Mucosa of stomach (tissue), 1 donor: ENCODE results near the gene PTPRM.

Experiments
- H3K27me3 ChIP-seq: one replicate; pipeline ENCODE4 v1.7.0; 2013; ENCODE audit warnings: mild to moderate bottlenecking, low read length; ENCODE audit not compliant: control insufficient read depth, insufficient read depth
- H3K36me3 ChIP-seq: one replicate; pipeline ENCODE4 v1.7.0; 2013; ENCODE audit warnings: low read length; ENCODE audit not compliant: control insufficient read depth, insufficient read depth
- H3K4me1 ChIP-seq: one replicate; pipeline ENCODE4 v1.7.0; 2013; ENCODE audit warnings: mild to moderate bottlenecking, low read length; ENCODE audit not compliant: control insufficient read depth, insufficient read depth
- H3K4me3 ChIP-seq: one replicate; pipeline ENCODE4 v1.7.0; 2013; ENCODE audit warnings: low read length
- H3K9ac ChIP-seq: one replicate; pipeline ENCODE4 v1.7.0; 2013; ENCODE audit warnings: mild to moderate bottlenecking, low read length, moderate library complexity
- H3K9me3 ChIP-seq: one replicate; pipeline ENCODE4 v1.7.0; 2013; ENCODE audit warnings: mild to moderate bottlenecking, low read length, moderate library complexity; ENCODE audit not compliant: control insufficient read depth
- donor health status: Pancreatic carcinoma.

The PTPRM gene

DNA sequence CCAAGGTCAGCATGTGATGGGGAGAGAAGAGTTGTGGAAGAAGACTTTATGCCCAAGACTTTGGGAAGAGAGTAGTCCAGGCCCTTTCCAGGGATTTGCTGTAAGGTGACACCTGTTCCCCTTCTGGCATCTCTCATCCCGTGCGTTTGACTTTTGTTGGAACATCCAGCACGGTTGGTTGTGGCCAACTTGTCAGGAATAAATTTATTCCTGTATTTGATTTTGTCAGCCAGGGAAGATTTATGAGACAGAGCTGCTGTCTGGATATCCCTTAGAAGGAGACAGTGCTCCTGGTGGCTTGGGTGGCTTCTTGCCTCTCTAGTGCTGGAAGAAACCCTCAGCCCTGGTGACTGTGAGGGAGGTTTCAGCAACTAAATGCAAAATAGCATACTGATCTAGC lies 121.5 kb downstream of the PTPRM start:
- H3K4me3 ChIP-seq: no peak overlapping the region
- no peaks in the 10 kb centered on the region for H3K27me3 ChIP-seq
- H3K4me1 ChIP-seq: no peaks in the 10 kb centered on the region
- no peak overlapping the region for H3K9ac ChIP-seq
- H3K9me3 ChIP-seq: no peaks in the 10 kb centered on the region
- no peaks in the 10 kb centered on the region for H3K36me3 ChIP-seq

DNA sequence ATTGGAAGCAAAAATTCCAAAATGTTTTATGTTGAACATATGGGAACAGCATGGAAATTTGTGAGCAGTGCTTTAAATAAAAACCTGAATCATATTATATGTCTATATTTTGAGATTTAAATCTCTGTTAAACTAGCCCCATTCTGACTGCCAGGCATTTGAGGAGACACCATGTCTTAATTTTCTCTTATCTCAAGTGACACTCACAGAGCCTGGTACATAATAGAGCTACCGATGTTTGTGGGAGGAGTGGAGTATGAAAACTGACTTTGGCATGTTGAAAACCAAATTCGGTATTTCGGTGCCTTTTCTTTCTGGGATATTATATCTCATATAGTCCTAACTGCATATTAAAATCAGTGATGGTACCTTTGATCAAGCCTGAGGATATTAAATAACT lies 124.1 kb downstream of the PTPRM start:
- Histone ChIP-seq H3K4me1 (no peaks in the 10 kb centered on the region), H3K27me3 (no peaks in the 10 kb centered on the region), H3K9me3 (no peaks in the 10 kb centered on the region), H3K9ac (no peak overlapping the region), H3K36me3 (no peaks in the 10 kb centered on the region), H3K4me3 (no peak overlapping the region)

GRCh38 chr18:7696780-7697179 lies 129.7 kb downstream of the PTPRM start:
- no peaks in the 10 kb centered on the region for H3K9me3 ChIP-seq
- H3K36me3 ChIP-seq: no peaks in the 10 kb centered on the region
- H3K4me3 ChIP-seq: no peak overlapping the region
- no peaks in the 10 kb centered on the region for H3K4me1 ChIP-seq
- H3K27me3 ChIP-seq: no peaks in the 10 kb centered on the region
- no peak overlapping the region for H3K9ac ChIP-seq

GRCh38 chr18:7697306-7697705 lies 130.2 kb downstream of the PTPRM start:
- H3K4me3 ChIP-seq: no peak overlapping the region
- H3K36me3 ChIP-seq: no peaks in the 10 kb centered on the region
- H3K27me3 ChIP-seq: no peaks in the 10 kb centered on the region
- H3K4me1 ChIP-seq: no peaks in the 10 kb centered on the region
- no peaks in the 10 kb centered on the region for H3K9me3 ChIP-seq
- no peak overlapping the region for H3K9ac ChIP-seq

GRCh38 chr18:7711495-7711894 lies 144.4 kb downstream of the PTPRM start:
- Histone ChIP-seq H3K4me1 (no peaks in the 10 kb centered on the region), H3K9me3 (no peaks in the 10 kb centered on the region), H3K36me3 (no peaks in the 10 kb centered on the region), H3K27me3 (no peaks in the 10 kb centered on the region), H3K4me3 (no peak overlapping the region), H3K9ac (no peak overlapping the region)

GRCh38 chr18:7720395-7720794 lies 153.3 kb downstream of the PTPRM start:
- no peaks in the 10 kb centered on the region for H3K36me3 ChIP-seq
- no peak overlapping the region for H3K9ac ChIP-seq
- no peaks in the 10 kb centered on the region for H3K4me1 ChIP-seq
- H3K27me3 ChIP-seq: no peaks in the 10 kb centered on the region
- no peaks in the 10 kb centered on the region for H3K9me3 ChIP-seq
- H3K4me3 ChIP-seq: no peak overlapping the region

- H3K9ac ChIP-seq: no peak overlapping the region
- H3K9me3 ChIP-seq: no peaks in the 10 kb centered on the region
- no peaks in the 10 kb centered on the region for H3K27me3 ChIP-seq
- H3K4me1 ChIP-seq: no peaks in the 10 kb centered on the region
- no peak overlapping the region for H3K4me3 ChIP-seq
- no peaks in the 10 kb centered on the region for H3K36me3 ChIP-seq
These were observed 154.4 kb downstream of the PTPRM start for GRCh38 chr18:7721532-7721931.

DNA sequence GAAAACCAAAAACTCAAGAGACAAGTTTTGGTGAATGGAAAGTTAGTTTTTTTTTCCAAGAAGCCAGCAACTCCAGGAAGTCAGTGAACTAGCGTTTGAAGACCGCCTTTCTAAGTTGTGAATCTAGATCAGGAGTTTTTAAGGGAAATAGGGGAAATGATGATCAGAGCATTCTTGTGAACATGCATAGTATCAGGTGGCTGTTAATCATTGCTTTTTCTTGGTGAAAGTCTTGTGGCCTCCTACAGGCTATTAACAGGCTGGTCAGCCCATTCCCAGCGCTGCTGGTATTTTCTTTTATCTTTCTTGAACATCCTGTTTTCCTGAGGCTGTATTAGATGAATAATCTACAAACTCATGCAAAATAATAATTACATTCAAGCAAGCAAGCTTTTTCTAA lies 155.8 kb downstream of the PTPRM start:
- H3K4me1 ChIP-seq: no peaks in the 10 kb centered on the region
- H3K4me3 ChIP-seq: no peak overlapping the region
- H3K36me3 ChIP-seq: no peaks in the 10 kb centered on the region
- no peaks in the 10 kb centered on the region for H3K27me3 ChIP-seq
- H3K9ac ChIP-seq: no peak overlapping the region
- no peaks in the 10 kb centered on the region for H3K9me3 ChIP-seq

GRCh38 chr18:7723558-7723957 lies 156.4 kb downstream of the PTPRM start:
- H3K9ac ChIP-seq: no peak overlapping the region
- no peaks in the 10 kb centered on the region for H3K27me3 ChIP-seq
- no peaks in the 10 kb centered on the region for H3K4me1 ChIP-seq
- H3K36me3 ChIP-seq: no peaks in the 10 kb centered on the region
- H3K9me3 ChIP-seq: no peaks in the 10 kb centered on the region
- H3K4me3 ChIP-seq: no peak overlapping the region

DNA sequence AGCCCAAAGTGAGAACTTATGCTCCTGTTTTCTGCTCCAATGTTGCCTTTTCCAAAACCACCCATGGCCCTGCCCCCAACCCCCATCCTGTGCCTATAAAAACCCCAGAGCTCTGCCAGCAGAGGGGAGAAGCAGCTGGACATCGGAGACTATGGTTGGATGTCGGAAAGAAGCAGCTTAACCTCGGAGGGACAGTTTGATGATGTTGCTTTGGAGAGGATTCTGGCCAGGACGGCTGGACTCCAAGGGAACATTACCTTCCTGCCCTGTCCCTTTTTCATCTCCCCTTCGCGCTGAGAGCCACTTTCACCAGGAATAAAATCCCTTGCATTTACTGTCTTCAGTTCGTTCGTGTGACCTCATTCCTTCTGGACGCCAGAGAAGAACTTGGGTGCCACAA lies 158.4 kb downstream of the PTPRM start:
- H3K9ac ChIP-seq: no peak overlapping the region
- H3K4me1 ChIP-seq: no peaks in the 10 kb centered on the region
- no peak overlapping the region for H3K4me3 ChIP-seq
- H3K27me3 ChIP-seq: no peaks in the 10 kb centered on the region
- no peaks in the 10 kb centered on the region for H3K36me3 ChIP-seq
- H3K9me3 ChIP-seq: no peaks in the 10 kb centered on the region

DNA sequence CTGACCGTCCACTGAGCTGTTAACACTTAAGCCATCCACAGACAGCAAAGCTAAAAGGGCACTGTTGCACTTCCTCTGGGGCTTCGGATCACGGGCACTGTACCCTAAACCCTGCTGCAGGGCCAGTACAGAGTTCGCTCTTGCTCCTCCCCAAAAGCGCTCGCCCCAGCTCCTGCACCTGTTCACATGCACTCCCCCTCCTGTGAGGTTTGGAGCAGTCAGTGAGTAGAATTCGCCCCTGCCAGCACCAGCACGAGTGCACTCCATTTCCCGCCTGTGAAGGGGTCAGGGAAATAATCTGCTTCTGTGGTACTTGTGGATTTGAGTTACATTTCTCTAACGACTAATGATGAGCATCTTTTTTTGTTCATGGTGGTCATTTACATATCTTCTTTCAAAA lies 158.8 kb downstream of the PTPRM start:
- Histone ChIP-seq H3K9ac (no peak overlapping the region), H3K4me3 (no peak overlapping the region), H3K9me3 (no peaks in the 10 kb centered on the region), H3K4me1 (no peaks in the 10 kb centered on the region), H3K36me3 (no peaks in the 10 kb centered on the region), H3K27me3 (no peaks in the 10 kb centered on the region)

DNA sequence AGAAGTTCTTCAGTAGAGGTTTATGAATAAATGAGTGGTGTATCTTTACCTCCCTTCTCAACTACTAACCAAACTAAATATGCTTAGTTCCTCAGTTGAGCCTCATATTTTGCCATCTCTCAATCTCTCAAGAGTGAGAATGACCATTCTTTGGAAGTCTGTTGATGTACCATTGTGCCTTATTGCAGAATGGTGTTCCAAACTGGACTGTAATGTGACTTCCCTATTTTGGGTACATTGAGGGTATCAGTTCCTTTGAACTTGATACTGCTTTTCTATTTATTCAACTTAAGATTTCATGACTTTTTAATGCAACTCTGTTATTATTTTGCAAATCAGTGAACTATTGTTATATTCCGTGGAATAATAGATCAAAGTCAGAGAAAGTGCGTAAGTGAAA lies 159.4 kb downstream of the PTPRM start:
- no peak overlapping the region for H3K9ac ChIP-seq
- no peaks in the 10 kb centered on the region for H3K9me3 ChIP-seq
- H3K27me3 ChIP-seq: no peaks in the 10 kb centered on the region
- H3K4me1 ChIP-seq: no peaks in the 10 kb centered on the region
- H3K4me3 ChIP-seq: no peak overlapping the region
- no peaks in the 10 kb centered on the region for H3K36me3 ChIP-seq

- no peaks in the 10 kb centered on the region for H3K9me3 ChIP-seq
- no peaks in the 10 kb centered on the region for H3K36me3 ChIP-seq
- no peak overlapping the region for H3K4me3 ChIP-seq
- no peak overlapping the region for H3K9ac ChIP-seq
- no peaks in the 10 kb centered on the region for H3K27me3 ChIP-seq
- H3K4me1 ChIP-seq: no peaks in the 10 kb centered on the region
These were observed 160.4 kb downstream of the PTPRM start for GRCh38 chr18:7727361-7728076.
